ENCODE measurements around the gene CCDC7. TPM values are rescaled to one million over a fixed set of nuclear protein-coding genes. Genes with fewer than 3 reads are reported as not detected.
"Not testable (repeated sequence)": the region's sequence is repeated elsewhere in the genome, so short reads cannot be mapped to it uniquely, and the experiment has no call there.

CCDC7 gene
- total RNA-seq, 1 donor from 2014 or later = 71.5 TPM

- H3K9ac ChIP-seq (ENCODE audit: low read depth in 1 of 3, low read length in 3 of 3) = no peak overlapping the region
- H3K4me3 ChIP-seq (ENCODE audit: low read length in 3 of 3) = no peak overlapping the region
- H3K27me3 ChIP-seq (ENCODE audit: control insufficient read depth in 3 of 3, insufficient read depth in 3 of 3, low read length in 3 of 3) = no peaks in the 10 kb centered on the region
- no peaks in the 10 kb centered on the region for H3K4me1 ChIP-seq (ENCODE audit: control insufficient read depth in 3 of 3, insufficient read depth in 3 of 3, low read length in 3 of 3)
- H3K27ac ChIP-seq (ENCODE audit: low read depth, low read length) = no peak overlapping the region
- H3K36me3 ChIP-seq (ENCODE audit: control insufficient read depth in 3 of 3, insufficient read depth in 3 of 3, low read length in 3 of 3) = peaks cover 0 to 2% (median 0%) of the 10 kb centered on the region in 3 donors
- no peaks in the 10 kb centered on the region for H3K9me3 ChIP-seq (ENCODE audit: control insufficient read depth in 3 of 3, low read length in 3 of 3)
These were observed 347.1 kb downstream of the CCDC7 start for GRCh38 chr10:32793033-32793432.

- Histone ChIP-seq H3K9ac (ENCODE audit: low read depth in 1 of 3, low read length in 3 of 3) (no peak overlapping the region), H3K27ac (ENCODE audit: low read depth, low read length) (no peak overlapping the region), H3K36me3 (ENCODE audit: control insufficient read depth in 3 of 3, insufficient read depth in 3 of 3, low read length in 3 of 3) (no peaks in the 10 kb centered on the region), H3K4me3 (ENCODE audit: low read length in 3 of 3) (no peak overlapping the region), H3K9me3 (ENCODE audit: control insufficient read depth in 3 of 3, low read length in 3 of 3) (no peaks in the 10 kb centered on the region), H3K4me1 (ENCODE audit: control insufficient read depth in 3 of 3, insufficient read depth in 3 of 3, low read length in 3 of 3) (no peaks in the 10 kb centered on the region), H3K27me3 (ENCODE audit: control insufficient read depth in 3 of 3, insufficient read depth in 3 of 3, low read length in 3 of 3) (no peaks in the 10 kb centered on the region)
These were observed 349.8 kb downstream of the CCDC7 start for GRCh38 chr10:32795598-32796183.

GRCh38 chr10:32797393-32797792 lies 351.5 kb downstream of the CCDC7 start:
- H3K27ac ChIP-seq (ENCODE audit: low read depth, low read length); H3K4me3 ChIP-seq (ENCODE audit: low read length in 3 of 3); H3K4me1 ChIP-seq (ENCODE audit: control insufficient read depth in 3 of 3, insufficient read depth in 3 of 3, low read length in 3 of 3); H3K27me3 ChIP-seq (ENCODE audit: control insufficient read depth in 3 of 3, insufficient read depth in 3 of 3, low read length in 3 of 3); H3K36me3 ChIP-seq (ENCODE audit: control insufficient read depth in 3 of 3, insufficient read depth in 3 of 3, low read length in 3 of 3); H3K9ac ChIP-seq (ENCODE audit: low read depth in 1 of 3, low read length in 3 of 3); H3K9me3 ChIP-seq (ENCODE audit: control insufficient read depth in 3 of 3, low read length in 3 of 3): not testable (repeated sequence)

GRCh38 chr10:32846974-32847373 lies 401.0 kb downstream of the CCDC7 start:
- Histone ChIP-seq H3K27me3 (ENCODE audit: control insufficient read depth in 3 of 3, insufficient read depth in 3 of 3, low read length in 3 of 3) (no peaks in the 10 kb centered on the region), H3K36me3 (ENCODE audit: control insufficient read depth in 3 of 3, insufficient read depth in 3 of 3, low read length in 3 of 3) (no peaks in the 10 kb centered on the region), H3K9ac (ENCODE audit: low read depth in 1 of 3, low read length in 3 of 3) (no peak overlapping the region), H3K4me3 (ENCODE audit: low read length in 3 of 3) (no peak overlapping the region), H3K4me1 (ENCODE audit: control insufficient read depth in 3 of 3, insufficient read depth in 3 of 3, low read length in 3 of 3) (no peaks in the 10 kb centered on the region), H3K27ac (ENCODE audit: low read depth, low read length) (no peak overlapping the region), H3K9me3 (ENCODE audit: control insufficient read depth in 3 of 3, low read length in 3 of 3) (no peaks in the 10 kb centered on the region)

GRCh38 chr10:32851301-32851700 lies 405.4 kb downstream of the CCDC7 start:
- no peak overlapping the region for H3K4me3 ChIP-seq (ENCODE audit: low read length in 3 of 3)
- H3K9ac ChIP-seq (ENCODE audit: low read depth in 1 of 3, low read length in 3 of 3) = no peak overlapping the region
- no peaks in the 10 kb centered on the region for H3K27me3 ChIP-seq (ENCODE audit: control insufficient read depth in 3 of 3, insufficient read depth in 3 of 3, low read length in 3 of 3)
- peaks cover 0 to 3% (median 0%) of the 10 kb centered on the region in 3 donors for H3K9me3 ChIP-seq (ENCODE audit: control insufficient read depth in 3 of 3, low read length in 3 of 3)
- no peaks in the 10 kb centered on the region for H3K36me3 ChIP-seq (ENCODE audit: control insufficient read depth in 3 of 3, insufficient read depth in 3 of 3, low read length in 3 of 3)
- H3K4me1 ChIP-seq (ENCODE audit: control insufficient read depth in 3 of 3, insufficient read depth in 3 of 3, low read length in 3 of 3) = no peaks in the 10 kb centered on the region
- H3K27ac ChIP-seq (ENCODE audit: low read depth, low read length) = no peak overlapping the region

- Histone ChIP-seq H3K4me3 (ENCODE audit: low read length in 3 of 3) (no peak overlapping the region), H3K27me3 (ENCODE audit: control insufficient read depth in 3 of 3, insufficient read depth in 3 of 3, low read length in 3 of 3) (no peaks in the 10 kb centered on the region), H3K9me3 (ENCODE audit: control insufficient read depth in 3 of 3, low read length in 3 of 3) (peaks cover 0 to 3% (median 3%) of the 10 kb centered on the region in 3 donors), H3K9ac (ENCODE audit: low read depth in 1 of 3, low read length in 3 of 3) (no peak overlapping the region), H3K4me1 (ENCODE audit: control insufficient read depth in 3 of 3, insufficient read depth in 3 of 3, low read length in 3 of 3) (no peaks in the 10 kb centered on the region), H3K36me3 (ENCODE audit: control insufficient read depth in 3 of 3, insufficient read depth in 3 of 3, low read length in 3 of 3) (no peaks in the 10 kb centered on the region), H3K27ac (ENCODE audit: low read depth, low read length) (no peak overlapping the region)
These were observed 408.5 kb downstream of the CCDC7 start for GRCh38 chr10:32854435-32854834.

- H3K9me3 ChIP-seq (ENCODE audit: control insufficient read depth in 3 of 3, low read length in 3 of 3) = no peaks in the 10 kb centered on the region
- H3K9ac ChIP-seq (ENCODE audit: low read depth in 1 of 3, low read length in 3 of 3) = no peak overlapping the region
- H3K4me3 ChIP-seq (ENCODE audit: low read length in 3 of 3) = no peak overlapping the region
- no peaks in the 10 kb centered on the region for H3K4me1 ChIP-seq (ENCODE audit: control insufficient read depth in 3 of 3, insufficient read depth in 3 of 3, low read length in 3 of 3)
- H3K36me3 ChIP-seq (ENCODE audit: control insufficient read depth in 3 of 3, insufficient read depth in 3 of 3, low read length in 3 of 3) = no peaks in the 10 kb centered on the region
- no peak overlapping the region for H3K27ac ChIP-seq (ENCODE audit: low read depth, low read length)
- no peaks in the 10 kb centered on the region for H3K27me3 ChIP-seq (ENCODE audit: control insufficient read depth in 3 of 3, insufficient read depth in 3 of 3, low read length in 3 of 3)
These were observed 419.2 kb downstream of the CCDC7 start for GRCh38 chr10:32865170-32865569.

GRCh38 chr10:32877915-32878314 lies 432.0 kb downstream of the CCDC7 start:
- H3K27me3 ChIP-seq (ENCODE audit: control insufficient read depth in 3 of 3, insufficient read depth in 3 of 3, low read length in 3 of 3) = no peaks in the 10 kb centered on the region
- H3K9ac ChIP-seq (ENCODE audit: low read depth in 1 of 3, low read length in 3 of 3) = no peak overlapping the region
- H3K36me3 ChIP-seq (ENCODE audit: control insufficient read depth in 3 of 3, insufficient read depth in 3 of 3, low read length in 3 of 3) = no peaks in the 10 kb centered on the region
- H3K9me3 ChIP-seq (ENCODE audit: control insufficient read depth in 3 of 3, low read length in 3 of 3) = no peaks in the 10 kb centered on the region
- no peak overlapping the region for H3K27ac ChIP-seq (ENCODE audit: low read depth, low read length)
- no peaks in the 10 kb centered on the region for H3K4me1 ChIP-seq (ENCODE audit: control insufficient read depth in 3 of 3, insufficient read depth in 3 of 3, low read length in 3 of 3)
- no peak overlapping the region for H3K4me3 ChIP-seq (ENCODE audit: low read length in 3 of 3)

GRCh38 chr10:32878646-32879045 lies 432.7 kb downstream of the CCDC7 start:
- H3K27me3 ChIP-seq (ENCODE audit: control insufficient read depth in 3 of 3, insufficient read depth in 3 of 3, low read length in 3 of 3) = no peaks in the 10 kb centered on the region
- no peaks in the 10 kb centered on the region for H3K9me3 ChIP-seq (ENCODE audit: control insufficient read depth in 3 of 3, low read length in 3 of 3)
- no peak overlapping the region for H3K4me3 ChIP-seq (ENCODE audit: low read length in 3 of 3)
- H3K27ac ChIP-seq (ENCODE audit: low read depth, low read length) = no peak overlapping the region
- H3K9ac ChIP-seq (ENCODE audit: low read depth in 1 of 3, low read length in 3 of 3) = no peak overlapping the region
- no peaks in the 10 kb centered on the region for H3K4me1 ChIP-seq (ENCODE audit: control insufficient read depth in 3 of 3, insufficient read depth in 3 of 3, low read length in 3 of 3)
- H3K36me3 ChIP-seq (ENCODE audit: control insufficient read depth in 3 of 3, insufficient read depth in 3 of 3, low read length in 3 of 3) = no peaks in the 10 kb centered on the region

- Histone ChIP-seq H3K4me3 (ENCODE audit: low read length in 3 of 3) (no peak overlapping the region), H3K4me1 (ENCODE audit: control insufficient read depth in 3 of 3, insufficient read depth in 3 of 3, low read length in 3 of 3) (no peaks in the 10 kb centered on the region), H3K27me3 (ENCODE audit: control insufficient read depth in 3 of 3, insufficient read depth in 3 of 3, low read length in 3 of 3) (no peaks in the 10 kb centered on the region), H3K36me3 (ENCODE audit: control insufficient read depth in 3 of 3, insufficient read depth in 3 of 3, low read length in 3 of 3) (no peaks in the 10 kb centered on the region), H3K9ac (ENCODE audit: low read depth in 1 of 3, low read length in 3 of 3) (no peak overlapping the region), H3K9me3 (ENCODE audit: control insufficient read depth in 3 of 3, low read length in 3 of 3) (no peaks in the 10 kb centered on the region), H3K27ac (ENCODE audit: low read depth, low read length) (no peak overlapping the region)
These were observed 436.1 kb downstream of the CCDC7 start for GRCh38 chr10:32882076-32882475.
